SK-N-SH treated with all-trans-retinoic acid at 6 μM for 48 hours (cell line): ENCODE data around the gene AKAP6.

ENCODE experiments used
- ATAC-seq: fragments of 200-7000 bp; cut with Tn5 transposase; 3 replicates; pipeline ENCODE4 v1.9.1; 2020; ENCODE audit warnings: mild to moderate bottlenecking, moderate library complexity
- ARNTL ChIP-seq: fragments of 450-650 bp; formaldehyde crosslinking; IDR thresholded peaks from 2 replicates; pipeline ENCODE4 v1.5.0; 2020; ENCODE audit warnings: low read depth, mild to moderate bottlenecking, moderate library complexity, borderline replicate concordance
- BACH2 ChIP-seq: fragments of 250-450 bp; sonication (Bioruptor Pico); IDR thresholded peaks from 2 replicates; pipeline ENCODE4 v1.9.0; 2021; ENCODE audit warnings: mild to moderate bottlenecking, borderline replicate concordance
- CSDC2 ChIP-seq: fragments of 250-450 bp; sonication (Bioruptor Pico); IDR thresholded peaks from 2 replicates; pipeline ENCODE4 v1.5.0; 2020; ENCODE audit warnings: mild to moderate bottlenecking, moderate library complexity
- CSRNP3 ChIP-seq: fragments of 250-450 bp; sonication (Bioruptor Pico); IDR thresholded peaks from 2 replicates; pipeline ENCODE4 v1.5.1; 2021; ENCODE audit warnings: mild to moderate bottlenecking, moderate library complexity
- ESRRG ChIP-seq: fragments of 250-450 bp; sonication (Bioruptor Pico); IDR thresholded peaks from 2 replicates; pipeline ENCODE4 v1.6.1; 2021; ENCODE audit warnings: mild to moderate bottlenecking
- GLIS3 ChIP-seq: fragments of 250-450 bp; sonication (Bioruptor Pico); IDR thresholded peaks from 2 replicates; pipeline ENCODE4 v1.5.0; 2020; ENCODE audit warnings: mild to moderate bottlenecking, moderate library complexity
- ISL1 ChIP-seq: fragments of 250-450 bp; sonication (Bioruptor Pico); IDR thresholded peaks from 2 replicates; pipeline ENCODE4 v2.1.2; 2022; ENCODE audit warnings: mild to moderate bottlenecking, moderate library complexity
- OSR1 ChIP-seq: fragments of 250-450 bp; sonication (Bioruptor Pico); IDR thresholded peaks from 2 replicates; pipeline ENCODE4 v1.8.0; 2022; ENCODE audit warnings: moderate library complexity, mild to moderate bottlenecking, inconsistent platforms
- PPARA ChIP-seq: fragments of 250-450 bp; sonication (Bioruptor Pico); IDR thresholded peaks from 2 replicates; pipeline ENCODE4 v1.5.0; 2020; ENCODE audit warnings: mild to moderate bottlenecking, borderline replicate concordance
- RARB ChIP-seq: fragments of 250-450 bp; sonication (Bioruptor Pico); IDR thresholded peaks from 2 replicates; pipeline ENCODE4 v1.8.0; 2021; ENCODE audit warnings: mild to moderate bottlenecking, moderate library complexity
- SNAI2 ChIP-seq: fragments of 250-450 bp; sonication (Bioruptor Pico); IDR thresholded peaks from 2 replicates; pipeline ENCODE4 v1.5.0; 2020; ENCODE audit warnings: mild to moderate bottlenecking, moderate library complexity
- TCF4 ChIP-seq: fragments of 250-450 bp; sonication (Bioruptor Pico); IDR thresholded peaks from 2 replicates; pipeline ENCODE4 v1.8.0; 2021; ENCODE audit warnings: mild to moderate bottlenecking, moderate library complexity, borderline replicate concordance
- TOX ChIP-seq: fragments of 250-450 bp; sonication (Bioruptor Pico); IDR thresholded peaks from 2 replicates; pipeline ENCODE4 v1.8.0; 2021; ENCODE audit warnings: mild to moderate bottlenecking, moderate library complexity, borderline replicate concordance
- TSHZ2 ChIP-seq: fragments of 250-450 bp; sonication (Bioruptor Pico); IDR thresholded peaks from 2 replicates; pipeline ENCODE4 v1.5.0; 2020; ENCODE audit warnings: mild to moderate bottlenecking, moderate library complexity
- ZC3H10 ChIP-seq: fragments of 250-450 bp; sonication (Bioruptor Pico); IDR thresholded peaks from 2 replicates; pipeline ENCODE4 v1.5.1; 2021; ENCODE audit warnings: mild to moderate bottlenecking, moderate library complexity
- ZFP3 ChIP-seq: fragments of 250-450 bp; sonication (Bioruptor Pico); IDR thresholded peaks from 2 replicates; pipeline ENCODE4 v1.5.0; 2020; ENCODE audit warnings: mild to moderate bottlenecking, moderate library complexity
- ZFP30 ChIP-seq: fragments of 450-650 bp; formaldehyde crosslinking; IDR thresholded peaks from 2 replicates; pipeline ENCODE4 v1.5.0; 2022; ENCODE audit warnings: mild to moderate bottlenecking, moderate library complexity
- ZNF565 ChIP-seq: fragments of 450-650 bp; formaldehyde crosslinking; conservative IDR thresholded peaks from 2 replicates; pipeline ENCODE4 v1.5.0; 2020; ENCODE audit warnings: low read depth, mild to moderate bottlenecking, moderate library complexity
- TF ChIP-seq, protein P1 (sequence below): fragments of 250-450 bp; sonication (Bioruptor Pico); IDR thresholded peaks from 2 replicates; pipeline ENCODE4 v1.5.1; 2020; ENCODE audit warnings: low read depth, mild to moderate bottlenecking, moderate library complexity
- TF ChIP-seq, protein P2 (sequence below): fragments of 250-450 bp; sonication (Bioruptor Pico); IDR thresholded peaks from 2 replicates; pipeline ENCODE4 v1.8.0; 2021; ENCODE audit warnings: low read depth, mild to moderate bottlenecking, moderate library complexity, borderline replicate concordance

The AKAP6 gene

GRCh38 chr14:32728976-32729375, 399.9 kb downstream of the AKAP6 start:
- no peak for ATAC-seq
- TF ChIP-seq, protein P1, sequence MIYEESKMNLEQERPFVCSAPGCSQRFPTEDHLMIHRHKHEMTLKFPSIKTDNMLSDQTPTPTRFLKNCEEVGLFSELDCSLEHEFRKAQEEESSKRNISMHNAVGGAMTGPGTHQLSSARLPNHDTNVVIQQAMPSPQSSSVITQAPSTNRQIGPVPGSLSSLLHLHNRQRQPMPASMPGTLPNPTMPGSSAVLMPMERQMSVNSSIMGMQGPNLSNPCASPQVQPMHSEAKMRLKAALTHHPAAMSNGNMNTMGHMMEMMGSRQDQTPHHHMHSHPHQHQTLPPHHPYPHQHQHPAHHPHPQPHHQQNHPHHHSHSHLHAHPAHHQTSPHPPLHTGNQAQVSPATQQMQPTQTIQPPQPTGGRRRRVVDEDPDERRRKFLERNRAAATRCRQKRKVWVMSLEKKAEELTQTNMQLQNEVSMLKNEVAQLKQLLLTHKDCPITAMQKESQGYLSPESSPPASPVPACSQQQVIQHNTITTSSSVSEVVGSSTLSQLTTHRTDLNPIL (CRISPR knock-in tag), result no peak
- TF ChIP-seq ISL1 (CRISPR knock-in tag) (no peak), CSDC2 (CRISPR knock-in tag) (no peak), RARB (no peak), ESRRG (CRISPR knock-in tag) (no peak), ZFP30 (CRISPR knock-in tag) (no peak), GLIS3 (CRISPR knock-in tag) (no peak), TCF4 (CRISPR knock-in tag) (no peak), TSHZ2 (CRISPR knock-in tag) (no peak), CSRNP3 (no peak), PPARA (CRISPR knock-in tag) (no peak), ZNF565 (CRISPR knock-in tag) (no peak), ARNTL (CRISPR knock-in tag) (no peak), BACH2 (no peak), OSR1 (CRISPR knock-in tag) (no peak), SNAI2 (CRISPR knock-in tag) (no peak), ZC3H10 (CRISPR knock-in tag) (no peak)
- TF ChIP-seq, protein P2, sequence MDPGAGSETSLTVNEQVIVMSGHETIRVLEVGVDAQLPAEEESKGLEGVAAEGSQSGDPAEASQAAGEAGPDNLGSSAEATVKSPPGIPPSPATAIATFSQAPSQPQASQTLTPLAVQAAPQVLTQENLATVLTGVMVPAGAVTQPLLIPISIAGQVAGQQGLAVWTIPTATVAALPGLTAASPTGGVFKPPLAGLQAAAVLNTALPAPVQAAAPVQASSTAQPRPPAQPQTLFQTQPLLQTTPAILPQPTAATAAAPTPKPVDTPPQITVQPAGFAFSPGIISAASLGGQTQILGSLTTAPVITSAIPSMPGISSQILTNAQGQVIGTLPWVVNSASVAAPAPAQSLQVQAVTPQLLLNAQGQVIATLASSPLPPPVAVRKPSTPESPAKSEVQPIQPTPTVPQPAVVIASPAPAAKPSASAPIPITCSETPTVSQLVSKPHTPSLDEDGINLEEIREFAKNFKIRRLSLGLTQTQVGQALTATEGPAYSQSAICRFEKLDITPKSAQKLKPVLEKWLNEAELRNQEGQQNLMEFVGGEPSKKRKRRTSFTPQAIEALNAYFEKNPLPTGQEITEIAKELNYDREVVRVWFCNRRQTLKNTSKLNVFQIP (CRISPR knock-in tag), result no peak

DNA sequence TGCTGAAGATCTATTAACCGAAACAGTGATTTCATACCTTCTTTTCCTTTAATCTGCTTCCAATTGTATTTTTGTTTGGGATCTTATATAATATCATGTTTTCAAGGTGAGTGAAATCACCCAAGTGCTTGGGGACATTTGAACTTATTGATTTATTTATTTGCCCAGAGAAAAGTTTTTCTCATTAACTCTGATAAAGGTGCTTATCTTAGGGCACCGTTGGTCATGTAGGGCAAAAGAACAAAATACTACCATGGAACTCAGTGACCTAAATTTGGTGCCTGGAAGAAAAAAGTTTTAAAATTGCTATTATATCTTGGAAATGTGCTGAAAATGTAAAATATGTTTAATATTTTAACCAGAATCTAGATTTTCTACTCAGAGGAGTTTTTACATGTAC, 402.2 kb downstream of the AKAP6 start:
- TF ChIP-seq GLIS3 (CRISPR knock-in tag) (no peak), TOX (CRISPR knock-in tag) (no peak), ZC3H10 (CRISPR knock-in tag) (no peak)
- ATAC-seq, result no peak

DNA sequence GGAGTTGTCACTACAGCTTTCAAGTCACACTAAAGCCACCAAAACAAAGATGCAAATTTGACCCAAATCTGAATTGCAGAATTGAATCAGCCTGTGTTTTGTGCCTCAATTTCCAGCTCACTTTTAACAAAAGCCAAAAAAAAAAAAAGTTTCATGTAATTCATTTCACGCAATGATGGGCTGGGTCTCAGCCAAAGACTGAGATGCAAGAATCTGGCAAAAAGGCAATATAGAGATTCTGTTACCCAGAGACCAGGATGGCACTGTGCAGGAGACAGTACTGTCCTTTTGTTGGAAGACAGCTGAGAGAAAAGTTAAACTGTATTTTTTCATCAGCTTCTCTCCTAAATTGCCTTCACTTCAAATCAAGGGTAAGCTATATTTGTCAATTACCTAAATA, 403.9 kb downstream of the AKAP6 start:
- no peak for TF ChIP-seq ZFP30 (CRISPR knock-in tag)
- TF ChIP-seq TCF4 (CRISPR knock-in tag), result no peak
- no peak for TF ChIP-seq OSR1 (CRISPR knock-in tag)
- no peak for TF ChIP-seq ISL1 (CRISPR knock-in tag)
- TF ChIP-seq, protein P2 (CRISPR knock-in tag), result no peak
- no peak for TF ChIP-seq TSHZ2 (CRISPR knock-in tag)
- TF ChIP-seq ARNTL (CRISPR knock-in tag), result no peak
- no peak for TF ChIP-seq ZFP3 (CRISPR knock-in tag)
- TF ChIP-seq, all 23 proteins: peak for 0
- ATAC-seq, result no peak
